Body of pancreas (tissue), 4 donors: ENCODE results near the gene DHODH.

Source experiments
- POLR2A ChIP-seq, 3 donors: fragments of 450-650 bp; IDR thresholded peaks; one replicate each; pipeline ENCODE4 v1.6.1; 2016; ENCODE audit warnings: antibody characterized with exemption in 3 of 3, mild to moderate bottlenecking in 2 of 3
- TF ChIP-seq, protein P1 (sequence below), 7 experiments: fragments of 450-650 bp in 4 of 7; fragments of 200-600 bp in 3 of 7; sonication (generic) in 3 of 7; IDR thresholded peaks; one replicate each; pipeline ENCODE4 v1.5.1; 2016 to 2019; ENCODE audit warnings: antibody characterized with exemption in 7 of 7

DNA sequence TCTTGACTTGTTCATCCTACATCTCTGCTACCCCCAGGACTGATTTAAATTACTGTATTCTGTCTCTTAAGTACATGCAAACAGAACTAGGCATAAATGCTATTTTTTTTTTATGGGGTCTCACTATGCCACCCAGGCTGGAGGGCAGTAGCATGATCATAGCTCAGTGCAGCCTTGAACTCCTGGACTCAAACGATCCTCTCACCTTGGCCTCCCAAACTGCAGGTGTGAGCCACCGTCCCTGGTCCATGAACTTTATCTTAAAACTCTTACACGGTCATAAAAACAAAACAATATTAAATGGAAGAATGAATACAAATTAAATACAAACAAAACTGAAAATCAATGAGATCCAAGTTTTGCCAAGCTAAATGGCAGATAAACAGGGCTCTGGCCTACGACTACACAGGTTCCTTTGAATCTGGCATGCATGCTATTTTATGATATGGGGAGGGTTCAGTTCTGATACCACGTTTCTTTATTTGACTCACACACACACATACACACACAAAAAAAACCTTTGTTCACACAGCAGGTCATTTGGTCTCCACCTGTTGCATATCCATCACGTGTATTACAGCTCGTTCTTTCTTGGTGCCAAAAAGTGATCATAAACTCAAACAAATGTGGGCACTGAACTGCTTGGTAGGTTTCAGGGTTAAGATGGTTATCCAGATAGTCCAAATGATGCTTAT, 7.2 kb upstream of the DHODH start:
- TF ChIP-seq, protein P1, sequence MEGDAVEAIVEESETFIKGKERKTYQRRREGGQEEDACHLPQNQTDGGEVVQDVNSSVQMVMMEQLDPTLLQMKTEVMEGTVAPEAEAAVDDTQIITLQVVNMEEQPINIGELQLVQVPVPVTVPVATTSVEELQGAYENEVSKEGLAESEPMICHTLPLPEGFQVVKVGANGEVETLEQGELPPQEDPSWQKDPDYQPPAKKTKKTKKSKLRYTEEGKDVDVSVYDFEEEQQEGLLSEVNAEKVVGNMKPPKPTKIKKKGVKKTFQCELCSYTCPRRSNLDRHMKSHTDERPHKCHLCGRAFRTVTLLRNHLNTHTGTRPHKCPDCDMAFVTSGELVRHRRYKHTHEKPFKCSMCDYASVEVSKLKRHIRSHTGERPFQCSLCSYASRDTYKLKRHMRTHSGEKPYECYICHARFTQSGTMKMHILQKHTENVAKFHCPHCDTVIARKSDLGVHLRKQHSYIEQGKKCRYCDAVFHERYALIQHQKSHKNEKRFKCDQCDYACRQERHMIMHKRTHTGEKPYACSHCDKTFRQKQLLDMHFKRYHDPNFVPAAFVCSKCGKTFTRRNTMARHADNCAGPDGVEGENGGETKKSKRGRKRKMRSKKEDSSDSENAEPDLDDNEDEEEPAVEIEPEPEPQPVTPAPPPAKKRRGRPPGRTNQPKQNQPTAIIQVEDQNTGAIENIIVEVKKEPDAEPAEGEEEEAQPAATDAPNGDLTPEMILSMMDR (IDR thresholded peaks at IDR 0.05), result no peak
- TF ChIP-seq POLR2A (IDR thresholded peaks at IDR 0.05), result no peak
